DOHH2 (cell line): Measurements from ENCODE around the gene DHX16.

Experiments used
- EZH2phosphoT487 ChIP-seq: fragments of 200-600 bp; sonication (generic); IDR thresholded peaks from 2 replicates; pipeline ENCODE4 v1.6.1; 2017; ENCODE audit warnings: borderline replicate concordance, mild to moderate bottlenecking, antibody characterized with exemption, low read length, moderate library complexity, mixed read lengths
- TF ChIP-seq, protein P1 (sequence below): fragments of 200-600 bp; sonication (generic); IDR thresholded peaks from one replicate; pipeline ENCODE4 v1.5.1; 2014; ENCODE audit warnings: antibody characterized with exemption, mild to moderate bottlenecking, low read depth, low read length; ENCODE audit not compliant: poor library complexity, severe bottlenecking

DNA sequence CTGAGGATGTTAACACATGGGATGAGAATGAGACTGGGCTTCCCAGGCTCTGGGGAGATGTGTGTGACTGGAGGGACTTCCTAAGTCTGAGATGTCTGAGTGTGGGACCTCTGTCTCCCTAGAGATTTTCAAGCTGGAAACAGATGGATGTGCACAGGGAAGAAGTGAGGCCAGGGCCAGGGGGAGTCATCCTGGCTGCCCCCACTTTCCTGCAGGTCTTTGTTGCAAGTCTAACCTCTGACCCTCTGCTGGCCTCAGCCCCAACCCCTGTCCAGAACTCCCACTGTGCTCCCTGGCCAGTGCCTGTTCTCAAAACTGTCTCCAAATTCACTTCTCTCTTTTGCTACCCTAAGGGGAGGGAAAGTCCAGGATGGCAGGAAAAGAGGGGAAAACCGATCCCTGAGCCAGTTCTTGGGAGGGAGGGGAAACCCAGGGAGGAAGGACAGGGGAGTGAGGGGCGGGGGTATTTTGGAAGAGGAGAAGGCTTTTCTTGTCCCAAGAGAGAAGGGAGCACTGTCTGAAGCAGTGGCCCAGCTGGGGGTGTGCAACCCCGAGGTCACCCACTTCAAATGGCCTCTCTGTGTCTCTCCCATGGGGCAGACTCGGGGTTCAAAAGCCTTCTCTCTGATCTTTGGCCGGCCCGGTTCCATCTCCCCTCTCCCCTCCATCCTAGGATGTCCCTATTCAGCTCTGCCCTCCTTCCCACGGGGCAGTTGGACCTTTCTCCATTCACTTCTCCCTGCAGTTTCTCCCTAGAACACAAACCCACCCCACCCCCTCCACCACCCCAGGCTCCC, 10.6 kb upstream of the DHX16 start:
- TF ChIP-seq, protein P1, sequence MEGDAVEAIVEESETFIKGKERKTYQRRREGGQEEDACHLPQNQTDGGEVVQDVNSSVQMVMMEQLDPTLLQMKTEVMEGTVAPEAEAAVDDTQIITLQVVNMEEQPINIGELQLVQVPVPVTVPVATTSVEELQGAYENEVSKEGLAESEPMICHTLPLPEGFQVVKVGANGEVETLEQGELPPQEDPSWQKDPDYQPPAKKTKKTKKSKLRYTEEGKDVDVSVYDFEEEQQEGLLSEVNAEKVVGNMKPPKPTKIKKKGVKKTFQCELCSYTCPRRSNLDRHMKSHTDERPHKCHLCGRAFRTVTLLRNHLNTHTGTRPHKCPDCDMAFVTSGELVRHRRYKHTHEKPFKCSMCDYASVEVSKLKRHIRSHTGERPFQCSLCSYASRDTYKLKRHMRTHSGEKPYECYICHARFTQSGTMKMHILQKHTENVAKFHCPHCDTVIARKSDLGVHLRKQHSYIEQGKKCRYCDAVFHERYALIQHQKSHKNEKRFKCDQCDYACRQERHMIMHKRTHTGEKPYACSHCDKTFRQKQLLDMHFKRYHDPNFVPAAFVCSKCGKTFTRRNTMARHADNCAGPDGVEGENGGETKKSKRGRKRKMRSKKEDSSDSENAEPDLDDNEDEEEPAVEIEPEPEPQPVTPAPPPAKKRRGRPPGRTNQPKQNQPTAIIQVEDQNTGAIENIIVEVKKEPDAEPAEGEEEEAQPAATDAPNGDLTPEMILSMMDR, result no peak
- TF ChIP-seq EZH2phosphoT487, result no peak
